IMR-90 (cell line): ENCODE results near the gene SMYD4. TPM values are rescaled to one million over a fixed set of nuclear protein-coding genes. Genes with fewer than 3 reads are reported as not detected.

Experiments used
- ATAC-seq: fragments of 200-7000 bp; cut with Tn5 transposase; 2 replicates; pipeline ENCODE4 v1.9.1; 2020; ENCODE audit warnings: low read depth, mild to moderate bottlenecking, moderate library complexity
- BruUV-seq: library from RNA; stranded (reverse); fragments of 400-500 nt; replicated peaks from 2 replicates; lab custom pipeline; 2021; lab: Mats Ljungman, UMichigan
- CTCF ChIA-PET: fragments of 300-600 bp; formaldehyde crosslinking; extraction: SDS; loops from one replicate; lab custom pipeline; 2021; ENCODE audit warnings: antibody characterized with exemption; lab: Yijun Ruan, JAX
- POLR2A ChIA-PET: fragments of 300-600 bp; sonication (Branson Sonifier 250); formaldehyde crosslinking; loops from one replicate; lab custom pipeline; 2022; ENCODE audit warnings: antibody characterized with exemption; ENCODE audit not compliant: unreplicated experiment; lab: Charles Lee
- DNase-seq: peaks from one replicate; pipeline ENCODE4 v3.0.0; 2013
- H2AFZ ChIP-seq: replicated peaks from 2 replicates; pipeline ENCODE3; 2013; ENCODE audit warnings: low read length, mild to moderate bottlenecking; ENCODE audit not compliant: poor library complexity
- H2AK5ac ChIP-seq: 2 replicates; pipeline ENCODE4 v1.6.1; 2013; ENCODE audit warnings: low read depth, low read length, inconsistent platforms
- H2AK9ac ChIP-seq: replicated peaks from 2 replicates; pipeline ENCODE3; 2013; ENCODE audit warnings: mild to moderate bottlenecking, low read depth, low read length, moderate library complexity; ENCODE audit not compliant: poor library complexity
- H2BK120ac ChIP-seq: 2 replicates; pipeline ENCODE4 v1.6.1; 2013; ENCODE audit warnings: low read depth, low read length, inconsistent platforms
- H2BK15ac ChIP-seq: 3 replicates; pipeline ENCODE4 v1.6.1; 2013; ENCODE audit warnings: low read depth, low read length, inconsistent platforms
- H2BK20ac ChIP-seq: 2 replicates; pipeline ENCODE4 v1.6.1; 2013; ENCODE audit warnings: low read depth, mild to moderate bottlenecking, inconsistent platforms, low read length, moderate library complexity
- H2BK5ac ChIP-seq: 2 replicates; pipeline ENCODE4 v1.6.1; 2013; ENCODE audit warnings: mild to moderate bottlenecking, low read depth, low read length, inconsistent platforms; ENCODE audit not compliant: poor library complexity, severe bottlenecking
- H3K14ac ChIP-seq: replicated peaks from 2 replicates; pipeline ENCODE4 v1.6.1; 2013; ENCODE audit warnings: low read depth, low read length, inconsistent platforms
- H3K18ac ChIP-seq: 2 replicates; pipeline ENCODE4 v1.6.1; 2013; ENCODE audit warnings: low read depth, low read length, control low read depth
- H3K23ac ChIP-seq: 2 replicates; pipeline ENCODE4 v1.6.1; 2013; ENCODE audit warnings: low read depth, low read length, inconsistent platforms
- H3K27ac ChIP-seq: 2 replicates; pipeline ENCODE4 v1.5.1; 2013; ENCODE audit warnings: mild to moderate bottlenecking, control low read depth, low read length; ENCODE audit not compliant: insufficient read depth
- H3K27me3 ChIP-seq: 2 replicates; pipeline ENCODE4 v1.6.1; 2013; ENCODE audit warnings: low read length; ENCODE audit not compliant: control insufficient read depth, insufficient read depth
- H3K36me3 ChIP-seq: 2 replicates; pipeline ENCODE4 v1.6.1; 2013; ENCODE audit warnings: low read length, mixed read lengths; ENCODE audit not compliant: control insufficient read depth, insufficient read depth
- H3K4ac ChIP-seq: 2 replicates; pipeline ENCODE4 v1.6.1; 2013; ENCODE audit warnings: low read depth, low read length, inconsistent platforms
- H3K4me1 ChIP-seq: 2 replicates; pipeline ENCODE4 v1.6.1; 2013; ENCODE audit warnings: low read length, mixed read lengths; ENCODE audit not compliant: control insufficient read depth, insufficient read depth
- H3K4me2 ChIP-seq: 2 replicates; pipeline ENCODE4 v1.6.1; 2013; ENCODE audit warnings: low read depth, mild to moderate bottlenecking, control low read depth, low read length, moderate library complexity
- H3K4me3 ChIP-seq: 2 replicates; pipeline ENCODE4 v1.5.1; 2013; ENCODE audit warnings: low read depth, mild to moderate bottlenecking, control low read depth, low read length, moderate library complexity; ENCODE audit not compliant: insufficient read depth
- H3K56ac ChIP-seq: 2 replicates; pipeline ENCODE4 v1.6.1; 2013; ENCODE audit warnings: low read length, inconsistent platforms; ENCODE audit not compliant: insufficient read depth; ENCODE audit errors: extremely low read depth
- H3K79me1 ChIP-seq, 2 experiments: 2 replicates each; pipeline ENCODE4 v1.6.1; 2013; ENCODE audit warnings: low read length in 2 of 2, inconsistent platforms in 1 of 2, low read depth in 1 of 2
- H3K9ac ChIP-seq: 2 replicates; pipeline ENCODE4 v1.6.1; 2013; ENCODE audit warnings: low read depth, low read length, control low read depth
- H3K9me1 ChIP-seq: 2 replicates; pipeline ENCODE4 v1.6.1; 2013; ENCODE audit warnings: low read length, inconsistent platforms; ENCODE audit not compliant: insufficient read depth
- H3K9me3 ChIP-seq: 2 replicates; pipeline ENCODE4 v1.6.1; 2013; ENCODE audit warnings: low read length; ENCODE audit not compliant: control insufficient read depth, insufficient read depth
- H4K20me1 ChIP-seq: 2 replicates; pipeline ENCODE4 v1.6.1; 2013; ENCODE audit warnings: low read length, inconsistent platforms; ENCODE audit not compliant: insufficient read depth
- H4K5ac ChIP-seq: 2 replicates; pipeline ENCODE4 v1.6.1; 2013; ENCODE audit warnings: mild to moderate bottlenecking, low read depth, low read length, control low read depth
- H4K8ac ChIP-seq, 2 experiments: 2 replicates each; pipeline ENCODE4 v1.6.1; 2013; ENCODE audit warnings: low read depth in 2 of 2, low read length in 2 of 2, control low read depth in 1 of 2, inconsistent platforms in 1 of 2
- H4K91ac ChIP-seq: 2 replicates; pipeline ENCODE4 v1.6.1; 2013; ENCODE audit warnings: low read depth, low read length, inconsistent platforms; ENCODE audit not compliant: insufficient read depth
- MAZ ChIP-seq: IDR thresholded peaks from 2 replicates; pipeline ENCODE4 v1.6.1; 2012; ENCODE audit warnings: low read depth, mild to moderate bottlenecking, low read length, improper control_type of control experiment, moderate library complexity, borderline replicate concordance
- NFE2L2 ChIP-seq: fragments of 150-350 bp; IDR thresholded peaks from 2 replicates; pipeline ENCODE4 v1.6.1; 2016; ENCODE audit warnings: low read depth, mild to moderate bottlenecking, low read length
- WGBS, 2 experiments: methylation state at CpG; one replicate each; pipeline versions ENCODE4 v1.1.5 to v1.1.7; 2013; ENCODE audit warnings: missing lambda C conversion rate in 2 of 2; ENCODE audit not compliant: insufficient read length in 1 of 2; ENCODE audit errors: extremely low coverage in 2 of 2; 5-methylcytosine and 5-hydroxymethylcytosine counted together
- dilution Hi-C: fragments of 300-500 bp; cut with HindIII; formaldehyde crosslinking; loops from one replicate; pipeline ENCODE4 v1.14.3; 2018; ENCODE audit warnings: low sequenced_read_pairs; ENCODE audit not compliant: unreplicated experiment
- in situ Hi-C: fragments of 300-500 bp; cut with MboI; formaldehyde crosslinking; loops from 3 replicates; pipeline ENCODE4 v1.14.3; 2019; ENCODE audit warnings: low sequenced_read_pairs, inconsistent platforms, mixed read lengths
- intact Hi-C: fragments of 100-400 bp; cut with micrococcal nuclease; formaldehyde crosslinking; loops from 2 replicates; pipeline ENCODE4 v1.10.0; 2022
- polyA plus RNA-seq, 3 experiments: library from polyadenylated mRNA; depleted of rRNA; stranded (reverse); fragments of >200 nt; gene quantifications; 2 replicates each; pipeline ENCODE4 v1.2.3, GENCODE V29; 2012; ENCODE audit warnings: low replicate concordance in 1 of 3
- total RNA-seq: library from RNA; depleted of rRNA; stranded (reverse); fragments of >200 nt; gene quantifications from 2 replicates; pipeline ENCODE4 v1.2.3, GENCODE V29; 2012

The SMYD4 gene
- total and polyA plus RNA-seq, 2 of the 4 experiments (the other 2 are of a cell fraction): 5.3 to 7.2 TPM

- Histone ChIP-seq H4K91ac (no peak overlapping the region; the same call in 1 of the 2 replicates), H4K20me1 (no peaks in the 10 kb centered on the region), H3K9me1 (peaks cover 5% of the 10 kb centered on the region; the same call in 1 of the 2 replicates), H2BK15ac (no peak overlapping the region; the same call in 2 of the 3 replicates), H3K4me3 (no peak overlapping the region), H3K14ac (no peak overlapping the region), H3K56ac (no peak overlapping the region; the same call in 1 of the 2 replicates), H3K4ac (peak overlapping the region; percentile 59), H2BK5ac (peak overlapping the region; percentile 48), H2BK120ac (no peak overlapping the region), H3K18ac (peak overlapping the region; percentile 45; the same call in 1 of the 2 replicates), H4K8ac (peak overlapping the region in 1 of 2 experiments; percentile 45; a peak in 1 of 4 replicates), H3K36me3 (peaks cover 16% of the 10 kb centered on the region), H3K4me1 (peaks cover 8% of the 10 kb centered on the region), H3K4me2 (peak overlapping the region; percentile 47), H2AFZ (peak overlapping the region; percentile 18), H3K9ac (no peak overlapping the region), H2AK5ac (peak overlapping the region; percentile 88), H2AK9ac (peak overlapping the region; percentile 61), H2BK20ac (no peak overlapping the region), H3K27ac (peak overlapping the region; percentile 39), H3K9me3 (no peaks in the 10 kb centered on the region), H3K23ac (no peak overlapping the region), H3K79me1 (0 out of 4 replicates have a peak, but pooled peaks cover 0 to 4% of the 10 kb centered on the region in 2 experiments), H3K27me3 (no peaks in the 10 kb centered on the region), H4K5ac (peak overlapping the region; percentile 59)
- dilution Hi-C loops: no loop called here
- BruUV-seq: no TSS peak
- ChIA-PET CTCF (no interaction called here), POLR2A (no interaction called here)
- TF ChIP-seq NFE2L2 (no peak), MAZ (peak; percentile 64; the same call in 1 of the 2 replicates)
- ATAC-seq (peak; percentile 86), DNase-seq (peak; percentile 83)
- 84% methylated on average over 9 of the region's 25 CpGs; no CpG with 5 or more reads in 1 of the 2 experiments for WGBS, 2 experiments
- in situ Hi-C loops: no loop called here
- intact Hi-C loops: no loop called here
Measured at GRCh38 chr17:1736348-1737281, 93.1 kb downstream of the SMYD4 start.
